Smooth muscle cell (in vitro differentiated cells): ENCODE measurements around the gene RAI14. TPM values are rescaled to one million over a fixed set of nuclear protein-coding genes. Genes with fewer than 3 reads are reported as not detected.

Experiments
- DNase-seq: peaks from one replicate; lab custom pipeline; 2025; ENCODE audit not compliant: unreplicated experiment; lab: John Stamatoyannopoulos, UW
- H2AFZ ChIP-seq: fragments of 200-600 bp; sonication (generic); 2 replicates; pipeline ENCODE4 v1.6.0; 2016; ENCODE audit warnings: antibody characterized with exemption, low read depth, mild to moderate bottlenecking
- H3F3A ChIP-seq: fragments of 200-600 bp; sonication (generic); 2 replicates; pipeline ENCODE4 v1.6.0; 2017; ENCODE audit warnings: antibody characterized with exemption, low read depth
- H3K27ac ChIP-seq: fragments of 200-600 bp; sonication (generic); 2 replicates; pipeline ENCODE4 v1.5.1; 2016; ENCODE audit warnings: low read depth, mild to moderate bottlenecking
- H3K27me3 ChIP-seq: fragments of 200-600 bp; sonication (generic); 2 replicates; pipeline ENCODE4 v1.6.1; 2016; ENCODE audit warnings: low read depth, mild to moderate bottlenecking
- H3K36me3 ChIP-seq: fragments of 200-600 bp; sonication (generic); 2 replicates; pipeline ENCODE4 v1.5.1; 2016; ENCODE audit warnings: low read depth
- H3K4me1 ChIP-seq: fragments of 200-600 bp; sonication (generic); 2 replicates; pipeline ENCODE4 v1.5.1; 2016; ENCODE audit warnings: low read depth
- H3K4me2 ChIP-seq: fragments of 200-600 bp; sonication (generic); 2 replicates; pipeline ENCODE4 v1.6.0; 2016; ENCODE audit warnings: mild to moderate bottlenecking
- H3K4me3 ChIP-seq: fragments of 200-600 bp; sonication (generic); 2 replicates; pipeline ENCODE4 v1.5.1; 2016; ENCODE audit warnings: mild to moderate bottlenecking
- H3K79me2 ChIP-seq: fragments of 200-600 bp; sonication (generic); 2 replicates; pipeline ENCODE4 v1.6.0; 2016; ENCODE audit warnings: low read depth, mild to moderate bottlenecking
- H3K9ac ChIP-seq: fragments of 200-600 bp; sonication (generic); 2 replicates; pipeline ENCODE4 v1.6.0; 2016; ENCODE audit warnings: low read depth
- H3K9me3 ChIP-seq: fragments of 200-600 bp; sonication (generic); replicated peaks from 2 replicates; pipeline ENCODE4 v1.5.1; 2016; ENCODE audit warnings: low read depth
- H4K20me1 ChIP-seq: fragments of 200-600 bp; sonication (generic); 2 replicates; pipeline ENCODE4 v1.6.0; 2016; ENCODE audit warnings: low read depth
- WGBS: methylation state at CpG from one replicate; pipeline ENCODE4 v1.1.7; 2016; ENCODE audit warnings: low lambda C conversion rate; 5-methylcytosine and 5-hydroxymethylcytosine counted together
- polyA plus RNA-seq: library from polyadenylated mRNA; unstranded; fragments of >200 nt; fragmentation: Nextera tagmentation; extraction: Ambion mirVana; gene quantifications from 2 replicates; pipeline ENCODE4 v1.2.1, GENCODE V29; 2016
- total RNA-seq: library from RNA; depleted of rRNA; stranded (reverse); fragments of >200 nt; gene quantifications from 2 replicates; pipeline ENCODE4 v1.2.3, GENCODE V29; 2014
- TF ChIP-seq, protein P1 (sequence below): fragments of 200-600 bp; sonication (generic); IDR thresholded peaks from 2 replicates; pipeline ENCODE4 v1.5.1; 2017; ENCODE audit warnings: borderline replicate concordance, mild to moderate bottlenecking, antibody characterized with exemption; ENCODE audit not compliant: insufficient read depth, poor library complexity, severe bottlenecking

The RAI14 gene
- total and polyA plus RNA-seq, 2 experiments from 2014 or later: 111 to 209 TPM

DNA sequence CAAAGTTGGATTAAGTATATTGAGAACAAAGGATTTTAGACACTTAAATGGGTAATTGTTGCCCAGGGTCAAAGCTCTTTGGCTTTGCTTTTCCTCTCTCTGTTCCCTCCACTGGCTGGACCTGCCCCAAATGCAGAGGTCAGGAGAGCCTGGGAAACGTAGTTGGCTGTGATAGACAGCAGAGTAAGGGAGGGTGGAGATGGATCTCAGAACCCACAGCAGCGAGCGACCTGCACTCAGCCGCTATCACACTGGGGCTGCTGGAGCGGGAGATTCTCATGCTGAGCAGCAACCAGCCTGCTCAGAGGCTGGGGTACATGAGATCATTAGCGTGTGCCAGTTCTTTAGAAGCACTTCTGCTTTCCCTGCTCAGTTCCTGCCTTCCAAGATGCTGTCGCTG lies 111.1 kb downstream of the RAI14 start:
- WGBS: 91% methylated on average over 6 of the region's 7 CpGs
- H2AFZ ChIP-seq: no peak overlapping the region
- TF ChIP-seq, protein P1, sequence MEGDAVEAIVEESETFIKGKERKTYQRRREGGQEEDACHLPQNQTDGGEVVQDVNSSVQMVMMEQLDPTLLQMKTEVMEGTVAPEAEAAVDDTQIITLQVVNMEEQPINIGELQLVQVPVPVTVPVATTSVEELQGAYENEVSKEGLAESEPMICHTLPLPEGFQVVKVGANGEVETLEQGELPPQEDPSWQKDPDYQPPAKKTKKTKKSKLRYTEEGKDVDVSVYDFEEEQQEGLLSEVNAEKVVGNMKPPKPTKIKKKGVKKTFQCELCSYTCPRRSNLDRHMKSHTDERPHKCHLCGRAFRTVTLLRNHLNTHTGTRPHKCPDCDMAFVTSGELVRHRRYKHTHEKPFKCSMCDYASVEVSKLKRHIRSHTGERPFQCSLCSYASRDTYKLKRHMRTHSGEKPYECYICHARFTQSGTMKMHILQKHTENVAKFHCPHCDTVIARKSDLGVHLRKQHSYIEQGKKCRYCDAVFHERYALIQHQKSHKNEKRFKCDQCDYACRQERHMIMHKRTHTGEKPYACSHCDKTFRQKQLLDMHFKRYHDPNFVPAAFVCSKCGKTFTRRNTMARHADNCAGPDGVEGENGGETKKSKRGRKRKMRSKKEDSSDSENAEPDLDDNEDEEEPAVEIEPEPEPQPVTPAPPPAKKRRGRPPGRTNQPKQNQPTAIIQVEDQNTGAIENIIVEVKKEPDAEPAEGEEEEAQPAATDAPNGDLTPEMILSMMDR: no peak
- H3K9ac ChIP-seq: no peak overlapping the region
- no peaks in the 10 kb centered on the region for H3K27me3 ChIP-seq
- peaks cover 3% of the 10 kb centered on the region for H3F3A ChIP-seq
- H3K4me3 ChIP-seq: no peak overlapping the region
- no peak for DNase-seq
- no peaks in the 10 kb centered on the region for H3K4me1 ChIP-seq
- H3K36me3 ChIP-seq: peaks cover 3% of the 10 kb centered on the region
- peaks cover 69% of the 10 kb centered on the region for H3K79me2 ChIP-seq
- H3K4me2 ChIP-seq: no peak overlapping the region
- peaks cover 55% of the 10 kb centered on the region for H4K20me1 ChIP-seq
- no peaks in the 10 kb centered on the region for H3K9me3 ChIP-seq
- H3K27ac ChIP-seq: no peak overlapping the region

DNA sequence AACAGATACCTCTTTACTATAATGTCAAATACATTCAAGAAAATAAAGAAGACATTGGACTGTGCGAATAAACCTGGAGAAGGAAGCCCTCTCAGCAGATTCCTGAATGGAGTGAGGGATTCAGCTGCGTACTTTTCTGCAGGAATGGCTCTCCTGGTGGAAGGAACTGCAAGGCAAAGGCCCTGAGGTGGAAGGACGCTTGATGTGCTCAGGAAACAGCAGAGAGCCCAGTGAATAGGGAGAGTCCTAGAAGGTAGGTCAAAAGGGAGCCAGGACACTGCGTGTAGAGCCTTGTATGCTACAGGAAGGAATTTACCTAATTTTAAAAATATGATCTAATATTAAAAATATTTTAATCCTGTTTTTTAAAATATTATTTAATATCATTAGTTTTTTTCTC lies 114.4 kb downstream of the RAI14 start:
- Histone ChIP-seq H4K20me1 (peaks cover 30% of the 10 kb centered on the region), H3K27ac (no peak overlapping the region), H3F3A (no peaks in the 10 kb centered on the region), H3K79me2 (peaks cover 61% of the 10 kb centered on the region), H3K36me3 (peaks cover 6% of the 10 kb centered on the region), H3K9me3 (peaks cover 7% of the 10 kb centered on the region), H3K4me2 (no peak overlapping the region), H3K4me1 (no peaks in the 10 kb centered on the region), H3K27me3 (no peaks in the 10 kb centered on the region), H2AFZ (no peak overlapping the region), H3K9ac (no peak overlapping the region), H3K4me3 (no peak overlapping the region)
- 97% methylated on average over 4 of the region's 4 CpGs for WGBS
- TF ChIP-seq, protein P1: no peak
- no peak for DNase-seq

DNA sequence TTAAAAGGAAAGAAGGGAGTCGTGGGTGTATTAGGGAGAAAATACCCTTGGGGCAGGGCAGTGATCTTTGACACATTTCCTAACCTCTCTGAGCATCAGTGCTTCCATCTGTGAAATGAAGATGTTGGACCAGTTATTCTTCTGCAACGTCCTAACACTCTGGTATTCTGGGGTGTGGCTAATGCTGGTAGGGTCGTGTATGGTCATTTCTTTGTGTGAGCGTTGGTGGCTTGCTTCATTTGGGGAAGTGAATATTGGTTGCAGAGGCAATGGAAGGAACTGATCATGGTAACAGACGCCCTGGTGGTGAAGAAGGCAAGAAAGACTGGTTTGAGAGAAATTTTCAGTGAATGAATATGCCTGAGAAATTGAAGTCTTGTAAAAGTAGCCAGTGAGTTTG lies 114.9 kb downstream of the RAI14 start:
- Histone ChIP-seq H3K9ac (no peak overlapping the region), H3K36me3 (peaks cover 6% of the 10 kb centered on the region), H3K4me3 (no peak overlapping the region), H3K79me2 (peaks cover 63% of the 10 kb centered on the region), H3K4me2 (no peak overlapping the region), H3K4me1 (no peaks in the 10 kb centered on the region), H4K20me1 (peaks cover 24% of the 10 kb centered on the region), H3K9me3 (peaks cover 7% of the 10 kb centered on the region), H2AFZ (no peak overlapping the region), H3K27me3 (no peaks in the 10 kb centered on the region), H3K27ac (no peak overlapping the region), H3F3A (no peaks in the 10 kb centered on the region)
- 72% methylated on average over 5 of the region's 5 CpGs for WGBS
- no peak for DNase-seq
- TF ChIP-seq, protein P1: no peak
